ENCODE measurements around the gene RYR2.

DNA sequence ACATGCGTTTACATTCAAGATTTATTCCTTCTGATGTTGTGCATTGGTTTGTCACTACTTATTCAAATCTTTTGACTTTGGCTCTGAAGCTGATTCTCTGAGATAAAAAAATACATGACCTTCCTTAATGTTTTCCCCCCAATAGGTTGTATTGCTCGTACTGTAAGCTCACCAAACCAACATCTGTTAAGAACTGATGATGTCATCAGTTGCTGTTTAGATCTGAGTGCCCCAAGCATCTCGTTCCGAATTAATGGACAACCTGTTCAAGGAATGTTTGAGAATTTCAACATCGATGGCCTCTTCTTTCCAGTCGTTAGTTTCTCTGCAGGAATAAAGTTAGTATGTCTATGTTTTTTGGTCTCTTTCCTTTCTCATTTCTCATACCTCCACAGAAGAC, 458.6 kb downstream of the RYR2 start:
- TF ChIP-seq CTCF (IDR thresholded peaks at IDR 0.05) (no peak), POLR2A (IDR thresholded peaks at IDR 0.05) (no peak)
